ENCODE measurements around the gene TMEM52. TPM values are rescaled to one million over a fixed set of nuclear protein-coding genes. Genes with fewer than 3 reads are reported as not detected.

Gene TMEM52
- total RNA-seq, 3 donors from 2014 or later (not counting 1 experiment from before 2014, with no cell fraction given) = 0.41 TPM; not detected in 2

GRCh38 chr1:1907098-1907736, 11.9 kb downstream of the TMEM52 start:
- DNase-seq = no peak
- WGBS (ENCODE audit: insufficient coverage) = 74% methylated on average over 8 of the region's 8 CpGs
- Mint-ChIP-seq H3K9me3 (no peaks in the 10 kb centered on the region), H3K27me3 (ENCODE audit: low read depth in 2 of 2) (no peaks in the 10 kb centered on the region), H3K4me3 (peak overlapping the region; percentile 42), H3K27ac (no peak overlapping the region), H3K36me3 (no peaks in the 10 kb centered on the region), H3K4me1 (peaks cover 16% of the 10 kb centered on the region in 2 donors)
- Histone ChIP-seq H3K27ac (ENCODE audit: low read length) (no peak overlapping the region), H3K4me1 (ENCODE audit: control insufficient read depth, insufficient read depth, low read length) (peaks cover 30% of the 10 kb centered on the region), H3K36me3 (ENCODE audit: control insufficient read depth, insufficient read depth, low read length) (no peaks in the 10 kb centered on the region), H3K9me3 (ENCODE audit: control insufficient read depth, insufficient read depth, low read length) (no peaks in the 10 kb centered on the region), H3K4me3 (ENCODE audit: low read length) (no peak overlapping the region), H3K27me3 (ENCODE audit: control insufficient read depth, insufficient read depth, low read length) (no peaks in the 10 kb centered on the region)
- intact Hi-C loops (cut with micrococcal nuclease) = loop anchor here (5.0 kb wide), 1 partner anchor 50 kb away; no protein-coding TSS in a partner anchor
- no peak for TF ChIP-seq CTCF (IDR thresholded peaks at IDR 0.05)
- no peak for ATAC-seq

GRCh38 chr1:1906185-1907097, 12.6 kb downstream of the TMEM52 start:
- Histone ChIP-seq H3K36me3 (ENCODE audit: control insufficient read depth, insufficient read depth, low read length) (no peaks in the 10 kb centered on the region), H3K4me1 (ENCODE audit: control insufficient read depth, insufficient read depth, low read length) (peaks cover 30% of the 10 kb centered on the region), H3K9me3 (ENCODE audit: control insufficient read depth, insufficient read depth, low read length) (no peaks in the 10 kb centered on the region), H3K27me3 (ENCODE audit: control insufficient read depth, insufficient read depth, low read length) (no peaks in the 10 kb centered on the region), H3K4me3 (ENCODE audit: low read length) (no peak overlapping the region), H3K27ac (ENCODE audit: low read length) (no peak overlapping the region)
- TF ChIP-seq CTCF (IDR thresholded peaks at IDR 0.05) = peak; percentile 86
- Mint-ChIP-seq H3K9me3 (no peaks in the 10 kb centered on the region), H3K4me3 (peak overlapping the region; percentile 70), H3K27ac (peak overlapping the region; percentile 52 to 69), H3K4me1 (peaks cover 16% of the 10 kb centered on the region in 2 donors), H3K27me3 (ENCODE audit: low read depth in 2 of 2) (no peaks in the 10 kb centered on the region), H3K36me3 (no peaks in the 10 kb centered on the region)
- 26% methylated on average over 15 of the region's 15 CpGs for WGBS (ENCODE audit: insufficient coverage)
- intact Hi-C loops (cut with micrococcal nuclease) = loop anchor here (5.0 kb wide), 1 partner anchor 49 kb away; no protein-coding TSS in a partner anchor
- peak; percentile 66 to 84 for DNase-seq
- ATAC-seq = peak; percentile 33 to 35 (median 34)

GRCh38 chr1:1903224-1903623, 15.9 kb downstream of the TMEM52 start:
- H3K4me1 Mint-ChIP-seq = peaks cover 7% of the 10 kb centered on the region in 2 donors
- H3K36me3 Mint-ChIP-seq = no peaks in the 10 kb centered on the region
- H3K9me3 ChIP-seq (ENCODE audit: control insufficient read depth, insufficient read depth, low read length) = no peaks in the 10 kb centered on the region
- peaks cover 0 to 4% of the 10 kb centered on the region in 2 donors for H3K27me3 Mint-ChIP-seq (ENCODE audit: low read depth in 2 of 2)
- no peak overlapping the region for H3K27ac ChIP-seq (ENCODE audit: low read length)
- no peaks in the 10 kb centered on the region for H3K36me3 ChIP-seq (ENCODE audit: control insufficient read depth, insufficient read depth, low read length)
- no peak for TF ChIP-seq CTCF (IDR thresholded peaks at IDR 0.05)
- no peak for DNase-seq
- no peak overlapping the region for H3K4me3 ChIP-seq (ENCODE audit: low read length)
- ATAC-seq = no peak
- H3K4me1 ChIP-seq (ENCODE audit: control insufficient read depth, insufficient read depth, low read length) = peaks cover 25% of the 10 kb centered on the region
- no peak overlapping the region for H3K27ac Mint-ChIP-seq
- no peak overlapping the region for H3K4me3 Mint-ChIP-seq
- H3K9me3 Mint-ChIP-seq = no peaks in the 10 kb centered on the region
- WGBS (ENCODE audit: insufficient coverage) = 97% methylated on average over 3 of the region's 12 CpGs
- intact Hi-C loops (cut with micrococcal nuclease) = no loop called here
- no peaks in the 10 kb centered on the region for H3K27me3 ChIP-seq (ENCODE audit: control insufficient read depth, insufficient read depth, low read length)

Data from natural killer cell (primary cell).